Measurements from ENCODE around the gene KRT26. TPM values are rescaled to one million over a fixed set of nuclear protein-coding genes. Genes with fewer than 3 reads are reported as not detected.
A peak's percentile ranks its signal among the peaks of the same experiment; 100 is the strongest.

The KRT26 gene
- total and polyA plus RNA-seq, 2 experiments from 2014 or later: not detected

- H3K36me3 Mint-ChIP-seq (ENCODE audit: low read depth): no peaks in the 10 kb centered on the region
- H3K27me3 Mint-ChIP-seq (ENCODE audit: insufficient read depth, low read depth, poor library complexity): peaks cover 2% of the 10 kb centered on the region
Measured at GRCh38 chr17:40727447-40728231, 44.4 kb downstream of the KRT26 start.

GRCh38 chr17:40726919-40727318 lies 45.1 kb downstream of the KRT26 start:
- Histone ChIP-seq H3K4me2 (no peak overlapping the region), H3K9me2 (ENCODE audit: insufficient read depth) (peaks cover 4% of the 10 kb centered on the region; the same call in 1 of the 2 replicates), H3F3A (replicated peaks; ENCODE audit: low read depth) (no peaks in the 10 kb centered on the region), H4K20me1 (replicated peaks; ENCODE audit: insufficient read depth) (no peaks in the 10 kb centered on the region), H3K79me2 (replicated peaks; ENCODE audit: insufficient read depth) (no peaks in the 10 kb centered on the region), H3K4me3 (no peak overlapping the region), H3K4me1 (ENCODE audit: insufficient read depth) (no peaks in the 10 kb centered on the region), H2AFZ (no peak overlapping the region), H3K36me3 (ENCODE audit: insufficient read depth) (no peaks in the 10 kb centered on the region), H3K27me3 (ENCODE audit: insufficient read depth) (no peaks in the 10 kb centered on the region), H3K27ac (ENCODE audit: low read depth) (no peak overlapping the region)
- H3K36me3 Mint-ChIP-seq (ENCODE audit: low read depth): no peaks in the 10 kb centered on the region
- no peak overlapping the region for H3K4me3 Mint-ChIP-seq
- TF ChIP-seq ZNF114 (CRISPR knock-in tag; IDR thresholded peaks at IDR 0.05) (no peak), CTCF (conservative IDR thresholded peaks at IDR 0.05; ENCODE audit: low read depth in 2 of 2) (peak; percentile 37 to 47; a peak in 3 of 4 replicates), REST (IDR thresholded peaks at IDR 0.05; ENCODE audit: unreplicated experiment) (no peak), EZH2phosphoT487 (IDR thresholded peaks at IDR 0.05; ENCODE audit: unreplicated experiment) (no peak)
- peak; percentile 47 for DNase-seq (ENCODE audit: low spot score)
- ATAC-seq: peak; percentile 73
- H3K9me3 Mint-ChIP-seq: no peaks in the 10 kb centered on the region
- H3K27me3 Mint-ChIP-seq (ENCODE audit: insufficient read depth, low read depth, poor library complexity): peaks cover 2% of the 10 kb centered on the region
- no peaks in the 10 kb centered on the region for H3K4me1 Mint-ChIP-seq
- H3K27ac Mint-ChIP-seq: no peak overlapping the region

More at GRCh38 chr17:40727447-40728231, 44.4 kb downstream of the KRT26 start:
- Histone ChIP-seq H3K9me2 (ENCODE audit: insufficient read depth) (peaks cover 4% of the 10 kb centered on the region; the same call in 1 of the 2 replicates), H2AFZ (no peak overlapping the region), H3K27me3 (ENCODE audit: insufficient read depth) (no peaks in the 10 kb centered on the region), H3F3A (replicated peaks; ENCODE audit: low read depth) (no peaks in the 10 kb centered on the region), H3K36me3 (ENCODE audit: insufficient read depth) (no peaks in the 10 kb centered on the region), H3K4me2 (no peak overlapping the region), H3K79me2 (replicated peaks; ENCODE audit: insufficient read depth) (no peaks in the 10 kb centered on the region), H3K4me1 (ENCODE audit: insufficient read depth) (no peaks in the 10 kb centered on the region), H3K27ac (ENCODE audit: low read depth) (no peak overlapping the region), H3K4me3 (no peak overlapping the region), H4K20me1 (replicated peaks; ENCODE audit: insufficient read depth) (no peaks in the 10 kb centered on the region)
- DNase-seq (ENCODE audit: low spot score): no peak
- Mint-ChIP-seq H3K4me3 (no peak overlapping the region), H3K9me3 (no peaks in the 10 kb centered on the region), H3K4me1 (no peaks in the 10 kb centered on the region), H3K27ac (no peak overlapping the region)
- TF ChIP-seq CREB1 (CRISPR knock-in tag; IDR thresholded peaks at IDR 0.05; ENCODE audit: low read depth) (no peak), ETS1 (IDR thresholded peaks at IDR 0.05) (no peak), STAT1 (IDR thresholded peaks at IDR 0.05; ENCODE audit: unreplicated experiment) (no peak), EZH2phosphoT487 (IDR thresholded peaks at IDR 0.05; ENCODE audit: unreplicated experiment) (no peak)
- no peak for ATAC-seq

All from GM23338 (cell line).